Lower leg skin (tissue), 3 donors: ENCODE measurements around the gene ANXA8.

Experiments
- CTCF ChIP-seq, 3 donors: fragments of 450-650 bp; IDR thresholded peaks; one replicate each; pipeline ENCODE4 v1.5.1; 2016; ENCODE audit warnings: antibody characterized with exemption in 3 of 3, mild to moderate bottlenecking in 3 of 3, moderate library complexity in 2 of 3
- POLR2A ChIP-seq, 2 donors: fragments of 450-650 bp; IDR thresholded peaks; one replicate each; pipeline ENCODE4 v1.6.1; 2016 to 2017; ENCODE audit warnings: antibody characterized with exemption in 2 of 2, mild to moderate bottlenecking in 1 of 2, moderate library complexity in 1 of 2

- TF ChIP-seq POLR2A (IDR thresholded peaks at IDR 0.05) (no peak), CTCF (IDR thresholded peaks at IDR 0.05) (no peak)
Measured at GRCh38 chr10:47449979-47450378, 33.9 kb downstream of the ANXA8 start.
